H1 (cell line): ENCODE results near the gene HOMER3. TPM values are rescaled to one million over a fixed set of nuclear protein-coding genes. Genes with fewer than 3 reads are reported as not detected.

Experiments used
- CTCF ChIA-PET: fragments of 300-600 bp; sonication (Branson Sonifier 250); formaldehyde crosslinking; loops from one replicate; lab custom pipeline; 2021; ENCODE audit not compliant: partially characterized antibody; lab: Charles Lee
- POLR2A ChIA-PET: fragments of 300-600 bp; sonication (Branson Sonifier 250); formaldehyde crosslinking; loops from one replicate; lab custom pipeline; 2021; ENCODE audit warnings: inconsistent platforms; ENCODE audit not compliant: partially characterized antibody; lab: Charles Lee
- DNase-seq, 2 experiments: peaks; one replicate each; pipeline versions ENCODE4 v3.0.0 to v3.0.0-alpha.2; 2010 to 2022; ENCODE audit warnings: low spot score in 2 of 2, low read depth in 1 of 2, mixed read lengths in 1 of 2
- FAIRE-seq: peaks from 2 replicates; lab custom pipeline; 2011; peaks lifted over from hg19 to GRCh38; lab: Jason Lieb, UNC
- H2AFZ ChIP-seq: 2 replicates; pipeline ENCODE4 v1.8.1; 2012; ENCODE audit warnings: low read length, inconsistent platforms
- H2AK5ac ChIP-seq: 2 replicates; pipeline ENCODE4 v1.6.1; 2013; ENCODE audit warnings: low read depth, low read length
- H2BK120ac ChIP-seq: replicated peaks from 2 replicates; pipeline ENCODE3; 2013; ENCODE audit warnings: low read depth, low read length, inconsistent platforms
- H2BK12ac ChIP-seq: 2 replicates; pipeline ENCODE4 v1.6.1; 2013; ENCODE audit warnings: low read depth, low read length
- H2BK15ac ChIP-seq: 2 replicates; pipeline ENCODE4 v1.6.1; 2013; ENCODE audit warnings: low read length
- H2BK20ac ChIP-seq: 2 replicates; pipeline ENCODE4 v1.6.1; 2013; ENCODE audit warnings: low read length
- H2BK5ac ChIP-seq: 2 replicates; pipeline ENCODE4 v1.6.1; 2013; ENCODE audit warnings: low read depth, low read length
- H3K14ac ChIP-seq: 2 replicates; pipeline ENCODE4 v1.6.1; 2013; ENCODE audit warnings: inconsistent platforms; ENCODE audit not compliant: insufficient read length
- H3K18ac ChIP-seq: 2 replicates; pipeline ENCODE4 v1.6.1; 2013; ENCODE audit warnings: low read length; ENCODE audit errors: extremely low read depth
- H3K23ac ChIP-seq: 2 replicates; pipeline ENCODE4 v1.6.1; 2013; ENCODE audit warnings: inconsistent platforms; ENCODE audit not compliant: insufficient read length
- H3K23me2 ChIP-seq: 2 replicates; pipeline ENCODE4 v1.6.1; 2013; ENCODE audit warnings: low read depth, low read length
- H3K27ac ChIP-seq: 2 replicates; pipeline ENCODE4 v1.6.1; 2011; ENCODE audit warnings: low read depth, low read length, inconsistent platforms
- H3K27me3 ChIP-seq, 4 experiments: replicated peaks in 1 of 4; 1 replicate in 1 of 4; 2 replicates in 3 of 4; pipeline versions ENCODE4 v1.6.1 to v1.8.1; 2011 to 2013; ENCODE audit warnings: low read length in 3 of 4, mild to moderate bottlenecking in 3 of 4, inconsistent platforms in 2 of 4, mixed read lengths in 2 of 4, moderate library complexity in 1 of 4; ENCODE audit not compliant: control insufficient read depth in 3 of 4, insufficient read depth in 3 of 4; ENCODE audit errors: extremely low read depth in 1 of 4
- H3K36me3 ChIP-seq, 4 experiments: 2 replicates each; pipeline versions ENCODE4 v1.6.1 to v1.8.1; 2011 to 2013; ENCODE audit warnings: mild to moderate bottlenecking in 4 of 4, low read length in 3 of 4, moderate library complexity in 2 of 4, control low read depth in 1 of 4, inconsistent platforms in 1 of 4; ENCODE audit not compliant: insufficient read depth in 4 of 4, control insufficient read depth in 2 of 4
- H3K4ac ChIP-seq: replicated peaks from 2 replicates; pipeline ENCODE3; 2013; ENCODE audit warnings: low read length, low read depth, mixed read lengths, inconsistent platforms; ENCODE audit not compliant: insufficient read length
- H3K4me1 ChIP-seq, 4 experiments: replicated peaks in 1 of 4; 1 replicate in 1 of 4; 2 replicates in 3 of 4; pipeline versions ENCODE4 v1.6.1 to v1.8.1; 2011 to 2013; ENCODE audit warnings: low read length in 3 of 4, inconsistent platforms in 2 of 4, mixed read lengths in 1 of 4; ENCODE audit not compliant: insufficient read depth in 4 of 4, control insufficient read depth in 3 of 4
- H3K4me2 ChIP-seq, 2 experiments: 2 replicates each; pipeline versions ENCODE4 v1.6.1 to v1.8.1; 2011 to 2013; ENCODE audit warnings: low read depth in 2 of 2, low read length in 2 of 2, control low read depth in 1 of 2, inconsistent platforms in 1 of 2, mild to moderate bottlenecking in 1 of 2; ENCODE audit not compliant: insufficient read depth in 1 of 2
- H3K4me3 ChIP-seq, 4 experiments: fragments of 200-600, 300-600 bp in 1 of 4; sonication (generic), shearing (Covaris generic), sonication (Bioruptor Twin) in 1 of 4; 2 replicates each; pipeline versions ENCODE4 v1.5.1 to v1.8.1; 2011 to 2016; ENCODE audit warnings: low read length in 4 of 4, low read depth in 3 of 4, control low read depth in 2 of 4, inconsistent platforms in 2 of 4, mild to moderate bottlenecking in 2 of 4, mixed read lengths in 1 of 4, moderate library complexity in 1 of 4; ENCODE audit not compliant: insufficient read depth in 2 of 4; ENCODE audit errors: extremely low read depth in 1 of 4
- H3K56ac ChIP-seq: replicated peaks from 2 replicates; pipeline ENCODE3; 2013; ENCODE audit warnings: low read depth, mild to moderate bottlenecking, mixed read lengths, low read length, inconsistent platforms; ENCODE audit not compliant: insufficient read length
- H3K79me1 ChIP-seq: 2 replicates; pipeline ENCODE4 v1.6.1; 2013; ENCODE audit warnings: low read depth, low read length, control low read depth
- H3K79me2 ChIP-seq, 2 experiments: 2 replicates each; pipeline versions ENCODE4 v1.6.1 to v1.8.1; 2012 to 2013; ENCODE audit warnings: low read length in 2 of 2, mild to moderate bottlenecking in 2 of 2, inconsistent platforms in 1 of 2; ENCODE audit not compliant: insufficient read depth in 2 of 2, control insufficient read depth in 1 of 2
- H3K9ac ChIP-seq, 4 experiments: replicated peaks in 1 of 4; 1 replicate in 1 of 4; 2 replicates in 3 of 4; pipeline versions ENCODE4 v1.6.1 to v1.8.1; 2011 to 2013; ENCODE audit warnings: low read depth in 3 of 4, low read length in 3 of 4, control low read depth in 2 of 4, mild to moderate bottlenecking in 2 of 4, moderate library complexity in 2 of 4, inconsistent platforms in 1 of 4; ENCODE audit errors: extremely low read depth in 1 of 4
- H3K9me3 ChIP-seq, 2 experiments: 2 replicates each; pipeline versions ENCODE4 v1.6.1 to v1.8.1; 2012 to 2013; ENCODE audit warnings: mild to moderate bottlenecking in 2 of 2, moderate library complexity in 2 of 2, control low read depth in 1 of 2, inconsistent platforms in 1 of 2, low read depth in 1 of 2, low read length in 1 of 2, mixed read lengths in 1 of 2; ENCODE audit not compliant: insufficient read depth in 2 of 2
- H4K20me1 ChIP-seq, 2 experiments: replicated peaks in 1 of 2; 2 replicates each; pipeline versions ENCODE3 to v1.8.1; 2011 to 2013; ENCODE audit warnings: inconsistent platforms in 2 of 2, low read length in 2 of 2, mild to moderate bottlenecking in 1 of 2; ENCODE audit not compliant: insufficient read depth in 2 of 2, control insufficient read depth in 1 of 2
- H4K5ac ChIP-seq: 2 replicates; pipeline ENCODE4 v1.6.1; 2013; ENCODE audit warnings: low read length, low read depth, mixed read lengths, inconsistent platforms; ENCODE audit not compliant: insufficient read length
- H4K8ac ChIP-seq: 2 replicates; pipeline ENCODE4 v1.8.0; 2013; ENCODE audit warnings: mild to moderate bottlenecking, moderate library complexity, low read length, inconsistent platforms; ENCODE audit not compliant: insufficient read depth; ENCODE audit errors: extremely low read depth
- H4K91ac ChIP-seq: replicated peaks from 2 replicates; pipeline ENCODE3; 2013; ENCODE audit warnings: low read length, mixed read lengths, inconsistent platforms; ENCODE audit not compliant: insufficient read length
- BRCA1 ChIP-seq: IDR thresholded peaks from 2 replicates; pipeline ENCODE4 v1.6.1; 2012; ENCODE audit warnings: low read depth, low read length, improper control_type of control experiment
- CEBPB ChIP-seq: IDR thresholded peaks from 2 replicates; pipeline ENCODE4 v1.6.1; 2012; ENCODE audit warnings: low read depth, low read length
- EP300 ChIP-seq, 2 experiments: IDR thresholded peaks; 1 replicate in 1 of 2; 2 replicates in 1 of 2; pipeline ENCODE4 v1.6.1; 2011 to 2012; ENCODE audit warnings: low read depth in 2 of 2, low read length in 2 of 2, mild to moderate bottlenecking in 2 of 2, borderline replicate concordance in 1 of 2, inconsistent platforms in 1 of 2, moderate library complexity in 1 of 2
- JUN ChIP-seq: IDR thresholded peaks from 2 replicates; pipeline ENCODE4 v1.6.1; 2011; ENCODE audit warnings: low read depth, mild to moderate bottlenecking, improper control_type of control experiment, low read length
- KDM1A ChIP-seq: fragments of 200-600, 300-600 bp; sonication (generic); IDR thresholded peaks from 2 replicates; pipeline ENCODE4 v1.7.1; 2016; ENCODE audit warnings: mild to moderate bottlenecking, low read length, borderline replicate concordance
- PHF8 ChIP-seq: fragments of 200-600 bp; sonication (generic); conservative IDR thresholded peaks from 2 replicates; pipeline ENCODE4 v1.7.1; 2012; ENCODE audit warnings: low read depth, mild to moderate bottlenecking, inconsistent platforms, low read length, moderate library complexity
- POLR2A ChIP-seq, 2 experiments: IDR thresholded peaks; 1 replicate in 1 of 2; 2 replicates in 1 of 2; pipeline ENCODE4 v1.6.1; 2011; ENCODE audit warnings: low read depth in 2 of 2, low read length in 2 of 2, mild to moderate bottlenecking in 2 of 2; ENCODE audit errors: control extremely low read depth in 1 of 2
- POLR2AphosphoS5 ChIP-seq: IDR thresholded peaks from 2 replicates; pipeline ENCODE4 v1.6.1; 2011; ENCODE audit warnings: low read depth, low read length
- RFX5 ChIP-seq: IDR thresholded peaks from 2 replicates; pipeline ENCODE4 v1.6.1; 2011; ENCODE audit warnings: low read depth, low read length, improper control_type of control experiment, borderline replicate concordance
- RXRA ChIP-seq: IDR thresholded peaks from 2 replicates; pipeline ENCODE4 v1.6.1; 2011; ENCODE audit warnings: low read depth, mild to moderate bottlenecking, low read length, moderate library complexity; ENCODE audit not compliant: insufficient read depth
- SP4 ChIP-seq: IDR thresholded peaks from 2 replicates; pipeline ENCODE4 v1.6.1; 2012; ENCODE audit warnings: low read length, inconsistent platforms
- TAF1 ChIP-seq: IDR thresholded peaks from 2 replicates; pipeline ENCODE4 v1.6.1; 2011; ENCODE audit warnings: mild to moderate bottlenecking, low read depth, low read length
- YY1 ChIP-seq: IDR thresholded peaks from 2 replicates; pipeline ENCODE4 v1.6.1; 2011; ENCODE audit warnings: low read depth, mild to moderate bottlenecking, low read length
- WGBS, 2 experiments: shearing (Covaris generic) in 1 of 2; methylation state at CpG; one replicate each; pipeline versions ENCODE4 v1.1.6 to v1.1.7; 2013 to 2015; ENCODE audit warnings: low lambda C conversion rate in 2 of 2, mixed read lengths in 2 of 2, inconsistent platforms in 1 of 2, low coverage in 1 of 2, missing lambda C conversion rate in 1 of 2; ENCODE audit not compliant: insufficient replicate concordance in 2 of 2, insufficient coverage in 1 of 2, insufficient read length in 1 of 2; ENCODE audit errors: extremely low coverage in 1 of 2, missing lambda C conversion rate in 1 of 2; 5-methylcytosine and 5-hydroxymethylcytosine counted together
- polyA plus RNA-seq, 7 experiments: library from polyadenylated mRNA; depleted of rRNA in 3 of 7; stranded (reverse) in 5 of 7; unstranded in 2 of 7; fragments of >200 nt in 5 of 7; fragments of 200-250 nt in 2 of 7; gene quantifications; 1 replicate in 5 of 7; 2 replicates in 1 of 7; 4 replicates in 1 of 7; pipeline versions ENCODE4 v1.2.1 to v1.2.3, GENCODE V29; 2011 to 2013; ENCODE audit warnings: missing spikeins in 2 of 7, mixed read lengths in 2 of 7
- total RNA-seq: library from RNA; stranded (reverse); fragmentation: NEBNext Ultra II Directional; extraction: Animal tissue kit (Norgen Biotek cat#: 25700); gene quantifications from 2 replicates; pipeline ENCODE4 v1.2.1, GENCODE V29; 2021
- TF ChIP-seq, protein P1 (sequence below): IDR thresholded peaks from 2 replicates; pipeline ENCODE4 v1.6.1; 2012; ENCODE audit warnings: inconsistent platforms

HOMER3 gene
- total and polyA plus RNA-seq, 2 of the 8 experiments (the other 6 are each of a cell fraction or from before 2014, with no cell fraction given), result 28.3 to 41.6 TPM

GRCh38 chr19:18904334-18905057, 36.5 kb downstream of the HOMER3 start:
- no peaks in the 10 kb centered on the region for H3K9me3 ChIP-seq
- H3K36me3 ChIP-seq, result peaks cover 0 to 25% (median 5%) of the 10 kb centered on the region in 4 experiments; a peak in 4 of 8 replicates
- no peaks in the 10 kb centered on the region; a peak in 1 of 7 replicates for H3K4me1 ChIP-seq
- no peak overlapping the region for H4K91ac ChIP-seq
- H3K18ac ChIP-seq, result no peak overlapping the region
- H4K8ac ChIP-seq, result no peak overlapping the region
- no peak overlapping the region for H3K14ac ChIP-seq
- H2BK12ac ChIP-seq, result no peak overlapping the region
- H3K79me2 ChIP-seq, result no peaks in the 10 kb centered on the region
- H4K5ac ChIP-seq, result no peak overlapping the region
- ChIA-PET POLR2A (interaction anchor here (0.6 to 4.5 kb wide), 6 partner anchors 9 to 102 kb away, joined by 3 to 21 read pairs (median 5); partner anchors contain the start of genes COPE and DDX49), CTCF (interaction anchor here (1.9 to 7.8 kb wide), 3 partner anchors 11 to 15 kb away, joined by 5 to 34 read pairs (median 13); partner anchors contain the start of genes COPE and DDX49)
- no peak overlapping the region for H2AK5ac ChIP-seq
- H3K23me2 ChIP-seq, result no peaks in the 10 kb centered on the region
- WGBS, 2 experiments, result 88% methylated on average over 24 of the region's 25 CpGs; no CpG with 5 or more reads in 1 of the 2 experiments
- H3K4me2 ChIP-seq, result no peak overlapping the region
- no peak overlapping the region for H3K27ac ChIP-seq
- H3K23ac ChIP-seq, result no peak overlapping the region
- H2BK15ac ChIP-seq, result no peak overlapping the region
- FAIRE-seq, result no peak
- H2AFZ ChIP-seq, result no peak overlapping the region
- no peak for DNase-seq
- H2BK5ac ChIP-seq, result no peak overlapping the region
- no peaks in the 10 kb centered on the region for H3K79me1 ChIP-seq
- no peak overlapping the region for H2BK20ac ChIP-seq
- H3K9ac ChIP-seq, result no peak overlapping the region
- no peak overlapping the region for H3K4me3 ChIP-seq
- H3K56ac ChIP-seq, result no peak overlapping the region
- H3K27me3 ChIP-seq, result no peaks in the 10 kb centered on the region
- H4K20me1 ChIP-seq, result peaks cover under 1 to 12% of the 10 kb centered on the region in 2 experiments
- H3K4ac ChIP-seq, result no peak overlapping the region
- H2BK120ac ChIP-seq, result no peak overlapping the region
- TF ChIP-seq PHF8 (no peak), TAF1 (no peak), RFX5 (no peak; the same call in 1 of the 2 replicates), EP300 (IDR thresholded peaks at IDR 0.05; ENCODE audit: borderline replicate concordance in 1 of 2, low read depth in 2 of 2, low read length in 2 of 2) (no peak), KDM1A (no peak), CEBPB (no peak), POLR2A (IDR thresholded peaks at IDR 0.05; ENCODE audit: control extremely low read depth in 1 of 2, low read depth in 2 of 2, low read length in 2 of 2) (no peak), RXRA (no peak), SP4 (no peak), POLR2AphosphoS5 (no peak), YY1 (no peak), BRCA1 (no peak), JUN (no peak)
- TF ChIP-seq, protein P1, sequence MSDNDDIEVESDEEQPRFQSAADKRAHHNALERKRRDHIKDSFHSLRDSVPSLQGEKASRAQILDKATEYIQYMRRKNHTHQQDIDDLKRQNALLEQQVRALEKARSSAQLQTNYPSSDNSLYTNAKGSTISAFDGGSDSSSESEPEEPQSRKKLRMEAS, result no peak
